HEK293 (cell line): ENCODE measurements around the gene ATP8A2.

Experiments used
- FEZF1 ChIP-seq: fragments of 450-650 bp; formaldehyde crosslinking; IDR thresholded peaks from 2 replicates; pipeline ENCODE4 v1.5.1; 2016; ENCODE audit warnings: missing biosample characterization, missing genetic modification characterization
- MZF1 ChIP-seq: fragments of 450-650 bp; formaldehyde crosslinking; IDR thresholded peaks from 2 replicates; pipeline ENCODE4 v1.5.1; 2017; ENCODE audit warnings: missing biosample characterization, missing genetic modification characterization, borderline replicate concordance
- ZBTB7A ChIP-seq: fragments of 450-650 bp; formaldehyde crosslinking; IDR thresholded peaks from 2 replicates; pipeline ENCODE4 v1.5.1; 2016; ENCODE audit warnings: low read depth, missing biosample characterization, missing genetic modification characterization
- ZEB2 ChIP-seq: fragments of 450-650 bp; formaldehyde crosslinking; IDR thresholded peaks from 2 replicates; pipeline ENCODE4 v1.5.1; 2016; ENCODE audit warnings: missing biosample characterization, missing genetic modification characterization
- ZFP3 ChIP-seq: fragments of 450-650 bp; formaldehyde crosslinking; IDR thresholded peaks from 2 replicates; pipeline ENCODE4 v1.5.1; 2016; ENCODE audit warnings: low read depth, missing biosample characterization, missing genetic modification characterization
- ZNF138 ChIP-seq: fragments of 450-650 bp; formaldehyde crosslinking; IDR thresholded peaks from 2 replicates; pipeline ENCODE4 v1.5.1; 2016; ENCODE audit warnings: missing biosample characterization, missing genetic modification characterization, borderline replicate concordance
- ZNF184 ChIP-seq: fragments of 450-650 bp; IDR thresholded peaks from 2 replicates; pipeline ENCODE4 v1.5.1; 2018; ENCODE audit warnings: missing biosample characterization, mild to moderate bottlenecking, missing genetic modification characterization
- ZNF211 ChIP-seq: fragments of 450-650 bp; formaldehyde crosslinking; IDR thresholded peaks from 2 replicates; pipeline ENCODE4 v1.5.1; 2016; ENCODE audit warnings: low read depth, missing biosample characterization, missing genetic modification characterization
- ZNF214 ChIP-seq: fragments of 450-650 bp; formaldehyde crosslinking; IDR thresholded peaks from 2 replicates; pipeline ENCODE4 v1.5.1; 2017; ENCODE audit warnings: missing biosample characterization, mild to moderate bottlenecking, missing genetic modification characterization, borderline replicate concordance
- ZNF23 ChIP-seq: fragments of 450-650 bp; formaldehyde crosslinking; IDR thresholded peaks from 2 replicates; pipeline ENCODE4 v1.5.1; 2016; ENCODE audit warnings: missing biosample characterization, missing genetic modification characterization, borderline replicate concordance
- ZNF239 ChIP-seq: fragments of 450-650 bp; formaldehyde crosslinking; IDR thresholded peaks from 2 replicates; pipeline ENCODE4 v1.5.1; 2016; ENCODE audit warnings: missing biosample characterization, missing genetic modification characterization
- ZNF248 ChIP-seq: fragments of 450-650 bp; formaldehyde crosslinking; IDR thresholded peaks from 2 replicates; pipeline ENCODE4 v1.5.1; 2017; ENCODE audit warnings: missing biosample characterization, missing genetic modification characterization
- ZNF292 ChIP-seq: fragments of 450-650 bp; formaldehyde crosslinking; IDR thresholded peaks from 2 replicates; pipeline ENCODE4 v1.5.1; 2016; ENCODE audit warnings: low read depth, missing biosample characterization, missing genetic modification characterization, borderline replicate concordance
- ZNF335 ChIP-seq: fragments of 450-650 bp; formaldehyde crosslinking; conservative IDR thresholded peaks from 2 replicates; pipeline ENCODE4 v1.5.1; 2016; ENCODE audit warnings: missing biosample characterization, missing genetic modification characterization
- ZNF48 ChIP-seq: fragments of 450-650 bp; formaldehyde crosslinking; IDR thresholded peaks from 2 replicates; pipeline ENCODE4 v1.5.1; 2016; ENCODE audit warnings: missing biosample characterization, missing genetic modification characterization
- ZNF501 ChIP-seq: fragments of 450-650 bp; formaldehyde crosslinking; IDR thresholded peaks from 2 replicates; pipeline ENCODE4 v1.5.1; 2016; ENCODE audit warnings: missing biosample characterization, missing genetic modification characterization
- ZNF585B ChIP-seq: fragments of 450-650 bp; formaldehyde crosslinking; IDR thresholded peaks from 2 replicates; pipeline ENCODE4 v1.5.1; 2016; ENCODE audit warnings: missing biosample characterization, missing genetic modification characterization
- ZNF626 ChIP-seq: fragments of 450-650 bp; sonication (Bioruptor Pico); formaldehyde crosslinking; IDR thresholded peaks from 2 replicates; pipeline ENCODE4 v1.5.1; 2018; ENCODE audit warnings: missing biosample characterization, missing genetic modification characterization, inconsistent platforms
- ZNF747 ChIP-seq: fragments of 450-650 bp; formaldehyde crosslinking; IDR thresholded peaks from 2 replicates; pipeline ENCODE4 v1.5.1; 2016; ENCODE audit warnings: missing biosample characterization, missing genetic modification characterization
- ZNF830 ChIP-seq: fragments of 450-650 bp; IDR thresholded peaks from 2 replicates; pipeline ENCODE4 v1.5.0; 2018; ENCODE audit warnings: missing biosample characterization, missing genetic modification characterization, low read depth, mild to moderate bottlenecking, moderate library complexity
- TF ChIP-seq, protein P1 (sequence below): fragments of 450-650 bp; IDR thresholded peaks from 2 replicates; pipeline ENCODE4 v1.5.1; 2018; ENCODE audit warnings: missing biosample characterization, mild to moderate bottlenecking, missing genetic modification characterization
- TF ChIP-seq, protein P2 (sequence below): fragments of 450-650 bp; formaldehyde crosslinking; IDR thresholded peaks from 2 replicates; pipeline ENCODE4 v1.5.1; 2016; ENCODE audit warnings: missing biosample characterization, missing genetic modification characterization
- TF ChIP-seq, protein P3 (sequence below): fragments of 450-650 bp; formaldehyde crosslinking; IDR thresholded peaks from 2 replicates; pipeline ENCODE4 v1.5.1; 2016; ENCODE audit warnings: missing biosample characterization, missing genetic modification characterization
- TF ChIP-seq, protein P4 (sequence below): fragments of 450-650 bp; formaldehyde crosslinking; IDR thresholded peaks from 2 replicates; pipeline ENCODE4 v1.5.1; 2017; ENCODE audit warnings: missing biosample characterization, missing genetic modification characterization
- TF ChIP-seq, protein P5 (sequence below): fragments of 450-650 bp; formaldehyde crosslinking; optimal IDR thresholded peaks from 2 replicates; pipeline ENCODE3; 2016; ENCODE audit warnings: missing biosample characterization, mild to moderate bottlenecking, missing genetic modification characterization
- TF ChIP-seq, protein P6 (sequence below): fragments of 450-650 bp; formaldehyde crosslinking; IDR thresholded peaks from 2 replicates; pipeline ENCODE4 v1.5.1; 2016; ENCODE audit warnings: missing biosample characterization, missing genetic modification characterization, low read depth
- TF ChIP-seq, protein P7 (sequence below): fragments of 450-650 bp; formaldehyde crosslinking; IDR thresholded peaks from 2 replicates; pipeline ENCODE4 v1.5.1; 2016; ENCODE audit warnings: missing biosample characterization, missing genetic modification characterization

The ATP8A2 gene

DNA sequence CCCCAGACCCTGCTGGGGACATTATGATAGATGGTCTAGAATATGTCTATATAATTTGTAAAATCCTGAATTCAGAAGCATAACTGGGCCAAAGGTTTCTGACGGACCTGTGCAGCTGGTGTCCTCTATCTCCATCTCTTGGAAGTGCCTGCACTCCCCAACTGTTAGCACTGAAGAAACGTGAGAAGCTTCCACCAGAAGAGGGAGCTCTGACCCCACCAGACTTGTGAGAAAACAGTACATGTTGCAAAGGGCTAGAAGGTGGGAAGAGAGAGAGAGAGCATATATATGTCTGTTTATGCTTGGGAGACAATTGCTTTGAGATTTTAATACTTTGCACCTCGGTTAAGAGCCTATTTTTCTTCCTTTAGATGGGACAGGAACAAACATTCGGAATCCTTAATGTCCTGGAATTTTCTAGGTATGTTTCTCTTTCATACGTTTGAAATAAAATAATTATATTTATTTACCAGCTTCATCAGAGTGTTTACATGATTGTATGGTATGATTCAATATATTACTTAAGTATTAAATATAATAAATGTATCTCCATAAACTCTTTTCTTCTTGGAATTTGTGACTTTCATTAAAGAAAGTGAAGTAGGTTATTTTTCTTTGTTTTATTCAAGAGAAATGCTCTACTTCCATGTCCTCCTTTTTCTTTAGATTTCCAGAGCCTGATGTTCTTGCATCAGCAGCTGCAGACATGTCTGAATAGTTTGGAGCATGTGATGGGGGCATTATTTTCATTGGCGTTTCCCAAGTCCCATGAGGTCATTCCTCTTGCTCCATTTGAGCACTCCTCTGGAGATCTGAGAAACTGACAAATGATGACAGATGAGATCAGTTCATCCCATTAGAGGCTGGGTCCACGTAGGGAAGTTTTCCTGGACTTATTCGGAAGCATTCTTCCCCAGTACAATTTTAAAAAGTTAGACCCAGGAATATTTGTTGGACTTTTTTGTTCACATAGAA lies 202.9 kb downstream of the ATP8A2 start (continued):
- TF ChIP-seq, protein P1, sequence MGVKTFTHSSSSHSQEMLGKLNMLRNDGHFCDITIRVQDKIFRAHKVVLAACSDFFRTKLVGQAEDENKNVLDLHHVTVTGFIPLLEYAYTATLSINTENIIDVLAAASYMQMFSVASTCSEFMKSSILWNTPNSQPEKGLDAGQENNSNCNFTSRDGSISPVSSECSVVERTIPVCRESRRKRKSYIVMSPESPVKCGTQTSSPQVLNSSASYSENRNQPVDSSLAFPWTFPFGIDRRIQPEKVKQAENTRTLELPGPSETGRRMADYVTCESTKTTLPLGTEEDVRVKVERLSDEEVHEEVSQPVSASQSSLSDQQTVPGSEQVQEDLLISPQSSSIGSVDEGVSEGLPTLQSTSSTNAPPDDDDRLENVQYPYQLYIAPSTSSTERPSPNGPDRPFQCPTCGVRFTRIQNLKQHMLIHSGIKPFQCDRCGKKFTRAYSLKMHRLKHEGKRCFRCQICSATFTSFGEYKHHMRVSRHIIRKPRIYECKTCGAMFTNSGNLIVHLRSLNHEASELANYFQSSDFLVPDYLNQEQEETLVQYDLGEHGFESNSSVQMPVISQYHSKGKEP (tag by site-specific recombination), result peak; percentile 45
- TF ChIP-seq ZNF23 (no peak), ZFP3 (tag by site-specific recombination) (no peak), ZNF214 (no peak), ZNF48 (tag by site-specific recombination) (no peak), ZNF248 (tag by site-specific recombination) (no peak), ZNF292 (tag by site-specific recombination) (no peak), ZNF626 (tag by site-specific recombination) (no peak), ZNF830 (tag by site-specific recombination) (no peak), ZNF239 (tag by site-specific recombination) (no peak), ZNF138 (tag by site-specific recombination) (no peak), ZNF585B (no peak), MZF1 (tag by site-specific recombination) (no peak), ZNF747 (tag by site-specific recombination) (no peak), ZNF184 (tag by site-specific recombination) (no peak), ZNF211 (tag by site-specific recombination) (no peak), ZEB2 (tag by site-specific recombination) (peak; percentile 61), ZNF335 (tag by site-specific recombination) (0 out of 2 replicates have a peak, but pooled peaks have one; percentile 6), ZBTB7A (tag by site-specific recombination) (no peak), ZNF501 (tag by site-specific recombination) (no peak), FEZF1 (peak; percentile 54)
- TF ChIP-seq, protein P2, sequence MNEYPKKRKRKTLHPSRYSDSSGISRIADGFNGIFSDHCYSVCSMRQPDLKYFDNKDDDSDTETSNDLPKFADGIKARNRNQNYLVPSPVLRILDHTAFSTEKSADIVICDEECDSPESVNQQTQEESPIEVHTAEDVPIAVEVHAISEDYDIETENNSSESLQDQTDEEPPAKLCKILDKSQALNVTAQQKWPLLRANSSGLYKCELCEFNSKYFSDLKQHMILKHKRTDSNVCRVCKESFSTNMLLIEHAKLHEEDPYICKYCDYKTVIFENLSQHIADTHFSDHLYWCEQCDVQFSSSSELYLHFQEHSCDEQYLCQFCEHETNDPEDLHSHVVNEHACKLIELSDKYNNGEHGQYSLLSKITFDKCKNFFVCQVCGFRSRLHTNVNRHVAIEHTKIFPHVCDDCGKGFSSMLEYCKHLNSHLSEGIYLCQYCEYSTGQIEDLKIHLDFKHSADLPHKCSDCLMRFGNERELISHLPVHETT, result no peak
- TF ChIP-seq, protein P3, sequence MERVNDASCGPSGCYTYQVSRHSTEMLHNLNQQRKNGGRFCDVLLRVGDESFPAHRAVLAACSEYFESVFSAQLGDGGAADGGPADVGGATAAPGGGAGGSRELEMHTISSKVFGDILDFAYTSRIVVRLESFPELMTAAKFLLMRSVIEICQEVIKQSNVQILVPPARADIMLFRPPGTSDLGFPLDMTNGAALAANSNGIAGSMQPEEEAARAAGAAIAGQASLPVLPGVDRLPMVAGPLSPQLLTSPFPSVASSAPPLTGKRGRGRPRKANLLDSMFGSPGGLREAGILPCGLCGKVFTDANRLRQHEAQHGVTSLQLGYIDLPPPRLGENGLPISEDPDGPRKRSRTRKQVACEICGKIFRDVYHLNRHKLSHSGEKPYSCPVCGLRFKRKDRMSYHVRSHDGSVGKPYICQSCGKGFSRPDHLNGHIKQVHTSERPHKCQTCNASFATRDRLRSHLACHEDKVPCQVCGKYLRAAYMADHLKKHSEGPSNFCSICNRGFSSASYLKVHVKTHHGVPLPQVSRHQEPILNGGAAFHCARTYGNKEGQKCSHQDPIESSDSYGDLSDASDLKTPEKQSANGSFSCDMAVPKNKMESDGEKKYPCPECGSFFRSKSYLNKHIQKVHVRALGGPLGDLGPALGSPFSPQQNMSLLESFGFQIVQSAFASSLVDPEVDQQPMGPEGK (tag by site-specific recombination), result peak; percentile 60
- TF ChIP-seq, protein P4, sequence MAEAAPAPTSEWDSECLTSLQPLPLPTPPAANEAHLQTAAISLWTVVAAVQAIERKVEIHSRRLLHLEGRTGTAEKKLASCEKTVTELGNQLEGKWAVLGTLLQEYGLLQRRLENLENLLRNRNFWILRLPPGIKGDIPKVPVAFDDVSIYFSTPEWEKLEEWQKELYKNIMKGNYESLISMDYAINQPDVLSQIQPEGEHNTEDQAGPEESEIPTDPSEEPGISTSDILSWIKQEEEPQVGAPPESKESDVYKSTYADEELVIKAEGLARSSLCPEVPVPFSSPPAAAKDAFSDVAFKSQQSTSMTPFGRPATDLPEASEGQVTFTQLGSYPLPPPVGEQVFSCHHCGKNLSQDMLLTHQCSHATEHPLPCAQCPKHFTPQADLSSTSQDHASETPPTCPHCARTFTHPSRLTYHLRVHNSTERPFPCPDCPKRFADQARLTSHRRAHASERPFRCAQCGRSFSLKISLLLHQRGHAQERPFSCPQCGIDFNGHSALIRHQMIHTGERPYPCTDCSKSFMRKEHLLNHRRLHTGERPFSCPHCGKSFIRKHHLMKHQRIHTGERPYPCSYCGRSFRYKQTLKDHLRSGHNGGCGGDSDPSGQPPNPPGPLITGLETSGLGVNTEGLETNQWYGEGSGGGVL (tag by site-specific recombination), result no peak
- TF ChIP-seq, protein P5, sequence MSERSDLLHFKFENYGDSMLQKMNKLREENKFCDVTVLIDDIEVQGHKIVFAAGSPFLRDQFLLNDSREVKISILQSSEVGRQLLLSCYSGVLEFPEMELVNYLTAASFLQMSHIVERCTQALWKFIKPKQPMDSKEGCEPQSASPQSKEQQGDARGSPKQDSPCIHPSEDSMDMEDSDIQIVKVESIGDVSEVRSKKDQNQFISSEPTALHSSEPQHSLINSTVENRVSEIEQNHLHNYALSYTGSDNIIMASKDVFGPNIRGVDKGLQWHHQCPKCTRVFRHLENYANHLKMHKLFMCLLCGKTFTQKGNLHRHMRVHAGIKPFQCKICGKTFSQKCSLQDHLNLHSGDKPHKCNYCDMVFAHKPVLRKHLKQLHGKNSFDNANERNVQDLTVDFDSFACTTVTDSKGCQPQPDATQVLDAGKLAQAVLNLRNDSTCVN (tag by site-specific recombination), result no peak
- TF ChIP-seq, protein P6, sequence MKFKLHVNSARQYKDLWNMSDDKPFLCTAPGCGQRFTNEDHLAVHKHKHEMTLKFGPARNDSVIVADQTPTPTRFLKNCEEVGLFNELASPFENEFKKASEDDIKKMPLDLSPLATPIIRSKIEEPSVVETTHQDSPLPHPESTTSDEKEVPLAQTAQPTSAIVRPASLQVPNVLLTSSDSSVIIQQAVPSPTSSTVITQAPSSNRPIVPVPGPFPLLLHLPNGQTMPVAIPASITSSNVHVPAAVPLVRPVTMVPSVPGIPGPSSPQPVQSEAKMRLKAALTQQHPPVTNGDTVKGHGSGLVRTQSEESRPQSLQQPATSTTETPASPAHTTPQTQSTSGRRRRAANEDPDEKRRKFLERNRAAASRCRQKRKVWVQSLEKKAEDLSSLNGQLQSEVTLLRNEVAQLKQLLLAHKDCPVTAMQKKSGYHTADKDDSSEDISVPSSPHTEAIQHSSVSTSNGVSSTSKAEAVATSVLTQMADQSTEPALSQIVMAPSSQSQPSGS, result peak; percentile 94
- TF ChIP-seq, protein P7, sequence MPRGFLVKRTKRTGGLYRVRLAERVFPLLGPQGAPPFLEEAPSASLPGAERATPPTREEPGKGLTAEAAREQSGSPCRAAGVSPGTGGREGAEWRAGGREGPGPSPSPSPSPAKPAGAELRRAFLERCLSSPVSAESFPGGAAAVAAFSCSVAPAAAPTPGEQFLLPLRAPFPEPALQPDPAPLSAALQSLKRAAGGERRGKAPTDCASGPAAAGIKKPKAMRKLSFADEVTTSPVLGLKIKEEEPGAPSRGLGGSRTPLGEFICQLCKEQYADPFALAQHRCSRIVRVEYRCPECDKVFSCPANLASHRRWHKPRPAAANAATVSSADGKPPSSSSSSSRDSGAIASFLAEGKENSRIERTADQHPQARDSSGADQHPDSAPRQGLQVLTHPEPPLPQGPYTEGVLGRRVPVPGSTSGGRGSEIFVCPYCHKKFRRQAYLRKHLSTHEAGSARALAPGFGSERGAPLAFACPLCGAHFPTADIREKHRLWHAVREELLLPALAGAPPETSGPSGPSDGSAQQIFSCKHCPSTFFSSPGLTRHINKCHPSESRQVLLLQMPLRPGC, result no peak
